Endodermal cell (in vitro differentiated cells): ENCODE measurements around the gene OGFR. TPM values are rescaled to one million over a fixed set of nuclear protein-coding genes. Genes with fewer than 3 reads are reported as not detected.

Experiments
- DNase-seq: peaks from one replicate; pipeline ENCODE4 v3.0.0-alpha.2; 2017
- H3K27ac ChIP-seq: 2 replicates; pipeline ENCODE4 v1.5.1; 2013; ENCODE audit warnings: mild to moderate bottlenecking, low read depth, low read length, moderate library complexity
- H3K27me3 ChIP-seq: 2 replicates; pipeline ENCODE4 v1.6.1; 2013; ENCODE audit warnings: mild to moderate bottlenecking, low read length, moderate library complexity; ENCODE audit not compliant: insufficient read depth, control insufficient read depth, poor library complexity, severe bottlenecking
- H3K36me3 ChIP-seq: 2 replicates; pipeline ENCODE4 v1.7.0; 2013; ENCODE audit warnings: mild to moderate bottlenecking, low read length, moderate library complexity; ENCODE audit not compliant: control insufficient read depth, insufficient read depth
- H3K4me1 ChIP-seq: one replicate; pipeline ENCODE4 v1.7.0; 2013; ENCODE audit warnings: low read length; ENCODE audit not compliant: control insufficient read depth, insufficient read depth
- H3K4me3 ChIP-seq: 2 replicates; pipeline ENCODE4 v1.5.1; 2013; ENCODE audit warnings: mild to moderate bottlenecking, low read length, moderate library complexity
- H3K9ac ChIP-seq: 2 replicates; pipeline ENCODE4 v1.6.1; 2013; ENCODE audit warnings: mild to moderate bottlenecking, low read length, moderate library complexity; ENCODE audit not compliant: poor library complexity, severe bottlenecking; ENCODE audit errors: extremely low read depth
- H3K9me3 ChIP-seq: 2 replicates; pipeline ENCODE4 v1.6.1; 2013; ENCODE audit warnings: mild to moderate bottlenecking, low read length, moderate library complexity; ENCODE audit not compliant: control insufficient read depth
- H3K27ac Mint-ChIP-seq: 2 replicates; pipeline ENCODE4 v1.8.0; 2020; ENCODE audit warnings: mixed read lengths
- H3K27me3 Mint-ChIP-seq: 2 replicates; pipeline ENCODE4 v1.8.0; 2021; ENCODE audit warnings: mild to moderate bottlenecking, mixed read lengths; ENCODE audit not compliant: insufficient read depth
- H3K36me3 Mint-ChIP-seq: 2 replicates; pipeline ENCODE4 v1.8.0; 2020; ENCODE audit warnings: low read depth, mixed read lengths
- H3K4me1 Mint-ChIP-seq: 2 replicates; pipeline ENCODE4 v1.8.0; 2020; ENCODE audit warnings: mixed read lengths
- H3K4me3 Mint-ChIP-seq: 2 replicates; pipeline ENCODE4 v1.8.0; 2020; ENCODE audit warnings: mild to moderate bottlenecking, moderate library complexity, mixed read lengths
- H3K9me3 Mint-ChIP-seq: 2 replicates; pipeline ENCODE4 v1.8.0; 2020; ENCODE audit warnings: mild to moderate bottlenecking, mixed read lengths
- WGBS, 2 experiments: methylation state at CpG; one replicate each; pipeline versions ENCODE4 v1.1.5 to v1.1.7; 2013; ENCODE audit warnings: missing lambda C conversion rate in 2 of 2, mixed read lengths in 1 of 2; ENCODE audit not compliant: insufficient coverage in 1 of 2, insufficient read length in 1 of 2; 5-methylcytosine and 5-hydroxymethylcytosine counted together
- total RNA-seq, 2 donors: library from RNA; stranded (reverse); fragmentation: NEBNext Ultra II Directional in 1 of 2; extraction: Animal tissue kit (Norgen Biotek cat#: 25700) in 1 of 2; gene quantifications; 2 replicates in 1 of 2; 3 replicates in 1 of 2; pipeline ENCODE4 v1.2.1, GENCODE V29; 2021
- TF ChIP-seq, protein P1 (sequence below): fragments of 200-600 bp; sonication (generic); conservative IDR thresholded peaks from 2 replicates; pipeline ENCODE4 v1.5.0; 2021; ENCODE audit warnings: antibody characterized with exemption, mild to moderate bottlenecking

The OGFR gene
- total RNA-seq, 2 donors from 2014 or later = 28.1 to 28.5 TPM

DNA sequence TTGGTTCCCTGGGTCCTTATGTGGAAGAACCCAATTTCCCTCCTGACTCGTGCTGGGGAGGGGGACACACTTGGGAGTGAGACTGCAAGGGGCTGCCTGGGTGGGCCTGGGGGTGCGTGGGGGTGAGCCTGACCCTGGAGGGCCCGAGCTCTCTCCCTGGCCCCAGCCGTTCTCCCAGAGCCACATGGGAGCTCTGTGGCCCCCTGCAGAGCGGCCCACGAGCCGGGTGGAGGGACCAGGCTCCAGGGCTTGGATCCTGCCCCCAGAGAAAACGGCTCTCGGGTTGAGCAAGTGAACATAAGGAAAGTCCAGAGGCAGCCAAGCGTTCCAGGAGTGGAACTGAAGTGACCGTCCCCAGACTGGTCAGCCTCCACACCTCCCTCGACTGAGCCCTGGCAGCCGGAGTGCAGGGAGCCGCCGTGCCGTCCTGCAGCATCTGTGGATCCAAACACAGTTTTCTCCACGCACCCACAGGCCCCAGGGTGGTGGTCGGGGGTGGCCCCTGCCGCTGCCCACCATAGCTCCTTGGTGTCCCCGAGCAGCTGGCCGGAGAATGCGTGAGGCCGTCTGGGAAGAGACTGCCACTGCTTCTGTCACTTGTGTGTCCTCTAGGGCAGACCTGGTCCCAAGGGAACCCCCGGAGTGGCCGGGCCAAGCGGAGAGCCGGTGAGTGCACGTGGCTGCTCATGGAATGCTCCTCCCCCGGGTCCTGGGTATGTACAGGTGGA is 22.8 kb downstream of the OGFR start:
- Histone ChIP-seq H3K27me3 (no peaks in the 10 kb centered on the region), H3K4me3 (no peak overlapping the region), H3K27ac (no peak overlapping the region), H3K4me1 (peaks cover 14% of the 10 kb centered on the region), H3K9me3 (no peaks in the 10 kb centered on the region), H3K36me3 (peaks cover 44% of the 10 kb centered on the region), H3K9ac (no peak overlapping the region)
- DNase-seq = peak; percentile 33
- TF ChIP-seq, protein P1, sequence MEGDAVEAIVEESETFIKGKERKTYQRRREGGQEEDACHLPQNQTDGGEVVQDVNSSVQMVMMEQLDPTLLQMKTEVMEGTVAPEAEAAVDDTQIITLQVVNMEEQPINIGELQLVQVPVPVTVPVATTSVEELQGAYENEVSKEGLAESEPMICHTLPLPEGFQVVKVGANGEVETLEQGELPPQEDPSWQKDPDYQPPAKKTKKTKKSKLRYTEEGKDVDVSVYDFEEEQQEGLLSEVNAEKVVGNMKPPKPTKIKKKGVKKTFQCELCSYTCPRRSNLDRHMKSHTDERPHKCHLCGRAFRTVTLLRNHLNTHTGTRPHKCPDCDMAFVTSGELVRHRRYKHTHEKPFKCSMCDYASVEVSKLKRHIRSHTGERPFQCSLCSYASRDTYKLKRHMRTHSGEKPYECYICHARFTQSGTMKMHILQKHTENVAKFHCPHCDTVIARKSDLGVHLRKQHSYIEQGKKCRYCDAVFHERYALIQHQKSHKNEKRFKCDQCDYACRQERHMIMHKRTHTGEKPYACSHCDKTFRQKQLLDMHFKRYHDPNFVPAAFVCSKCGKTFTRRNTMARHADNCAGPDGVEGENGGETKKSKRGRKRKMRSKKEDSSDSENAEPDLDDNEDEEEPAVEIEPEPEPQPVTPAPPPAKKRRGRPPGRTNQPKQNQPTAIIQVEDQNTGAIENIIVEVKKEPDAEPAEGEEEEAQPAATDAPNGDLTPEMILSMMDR = no peak
- Mint-ChIP-seq H3K27me3 (no peaks in the 10 kb centered on the region), H3K4me1 (peaks cover 16% of the 10 kb centered on the region), H3K36me3 (peaks cover 5% of the 10 kb centered on the region), H3K9me3 (no peaks in the 10 kb centered on the region), H3K4me3 (no peak overlapping the region), H3K27ac (no peak overlapping the region)
- 95 to 98% methylated on average over 21 to 29 of the region's 29 CpGs for WGBS, 2 experiments

DNA sequence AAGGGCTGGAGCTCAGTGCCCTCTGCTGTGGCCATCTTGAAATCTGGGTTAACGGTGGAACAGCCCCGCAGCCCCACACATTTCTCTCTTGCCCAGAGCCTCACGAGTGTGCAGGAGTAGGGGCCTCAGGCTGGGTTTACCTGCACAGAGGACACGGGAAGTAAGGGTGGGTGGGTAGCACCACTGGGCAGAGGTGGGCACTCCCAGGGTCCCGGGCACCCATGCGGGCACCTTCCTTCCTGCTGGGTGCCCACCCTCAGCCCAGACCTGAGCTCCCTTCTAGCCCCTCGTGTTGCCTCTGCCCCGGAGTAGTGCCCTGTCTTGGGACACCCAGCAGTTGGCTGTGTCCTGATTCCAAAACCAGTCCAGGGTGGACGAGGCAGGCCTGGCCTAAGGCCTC is 23.4 kb downstream of the OGFR start:
- Histone ChIP-seq H3K36me3 (peaks cover 46% of the 10 kb centered on the region), H3K27me3 (no peaks in the 10 kb centered on the region), H3K9me3 (no peaks in the 10 kb centered on the region), H3K27ac (no peak overlapping the region), H3K4me1 (peaks cover 14% of the 10 kb centered on the region), H3K4me3 (no peak overlapping the region), H3K9ac (no peak overlapping the region)
- H3K36me3 Mint-ChIP-seq = peaks cover 10% of the 10 kb centered on the region
- H3K27me3 Mint-ChIP-seq = no peaks in the 10 kb centered on the region
- DNase-seq = no peak
- no peak overlapping the region for H3K27ac Mint-ChIP-seq
- peaks cover 17% of the 10 kb centered on the region for H3K4me1 Mint-ChIP-seq
- TF ChIP-seq, protein P1 = no peak
- no peaks in the 10 kb centered on the region for H3K9me3 Mint-ChIP-seq
- 93 to 100% methylated on average over 2 to 9 of the region's 9 CpGs for WGBS, 2 experiments
- no peak overlapping the region for H3K4me3 Mint-ChIP-seq

DNA sequence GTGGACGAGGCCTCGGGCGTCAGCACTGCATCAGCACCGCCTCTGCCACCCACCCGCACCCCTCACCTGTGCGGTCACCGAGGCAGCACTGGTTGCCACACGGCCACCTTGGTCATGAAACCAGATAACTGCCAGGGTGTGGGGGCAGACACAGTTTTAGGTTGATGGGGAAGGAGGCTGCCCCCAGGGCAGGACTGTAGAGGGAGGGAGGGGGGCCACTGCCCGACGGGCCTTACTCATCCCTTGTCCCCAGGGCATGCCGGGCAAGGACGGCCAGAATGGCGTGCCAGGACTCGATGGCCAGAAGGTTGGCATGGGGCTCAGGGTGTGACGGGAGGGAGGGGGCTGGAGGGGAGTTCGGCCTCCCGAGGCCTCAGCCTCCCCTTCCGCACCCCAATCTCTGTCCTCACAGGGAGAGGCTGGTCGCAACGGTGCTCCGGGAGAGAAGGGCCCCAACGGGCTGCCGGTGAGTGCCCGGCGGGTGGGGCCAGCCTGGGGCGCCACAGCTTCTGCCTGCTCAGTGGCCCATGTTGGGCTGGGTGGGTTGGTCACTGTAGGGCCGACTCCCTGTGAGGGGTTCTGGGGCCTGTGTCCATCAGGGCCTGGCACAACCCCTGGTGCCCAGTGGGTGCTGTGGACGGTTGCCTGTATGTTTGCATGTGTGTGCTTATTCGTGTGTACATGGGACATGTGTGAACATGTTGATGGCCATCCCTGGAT is 24.0 kb downstream of the OGFR start:
- Histone ChIP-seq H3K4me3 (no peak overlapping the region), H3K9me3 (no peaks in the 10 kb centered on the region), H3K27ac (no peak overlapping the region), H3K4me1 (peaks cover 10% of the 10 kb centered on the region), H3K36me3 (peaks cover 44% of the 10 kb centered on the region), H3K27me3 (no peaks in the 10 kb centered on the region), H3K9ac (no peak overlapping the region)
- peak; percentile 33 for DNase-seq
- H3K9me3 Mint-ChIP-seq = no peaks in the 10 kb centered on the region
- H3K4me3 Mint-ChIP-seq = no peak overlapping the region
- peaks cover 10% of the 10 kb centered on the region for H3K36me3 Mint-ChIP-seq
- H3K27me3 Mint-ChIP-seq = no peaks in the 10 kb centered on the region
- H3K4me1 Mint-ChIP-seq = peaks cover 12% of the 10 kb centered on the region
- TF ChIP-seq, protein P1 = no peak
- no peak overlapping the region for H3K27ac Mint-ChIP-seq
- WGBS, 2 experiments = 93 to 98% methylated on average over 11 to 29 of the region's 29 CpGs
